ENCODE results near the gene DNAJB1. TPM values are rescaled to one million over a fixed set of nuclear protein-coding genes. Genes with fewer than 3 reads are reported as not detected.
"Not testable (repeated sequence)": the region's sequence is repeated elsewhere in the genome, so short reads cannot be mapped to it uniquely, and the experiment has no call there.

The DNAJB1 gene
- total RNA-seq, 2 experiments from 2014 or later: 86.0 to 103 TPM

GRCh38 chr19:14544977-14545715 is 26.9 kb upstream of the DNAJB1 start:
- ATAC-seq (no peak), DNase-seq (no peak)
- H3K27me3 Mint-ChIP-seq: no peaks in the 10 kb centered on the region
- H3K36me3 Mint-ChIP-seq: peaks cover 8% of the 10 kb centered on the region
- no peaks in the 10 kb centered on the region for H3K9me3 Mint-ChIP-seq (ENCODE audit: low read depth)
- no peak overlapping the region for H3K27ac Mint-ChIP-seq
- CTCF ChIA-PET: no interaction called here
- H3K4me3 Mint-ChIP-seq: no peak overlapping the region
- H3K4me1 Mint-ChIP-seq: peaks cover 3% of the 10 kb centered on the region

- Mint-ChIP-seq H3K27ac (no peak overlapping the region), H3K9me3 (ENCODE audit: low read depth) (no peaks in the 10 kb centered on the region), H3K4me3 (no peak overlapping the region), H3K27me3 (no peaks in the 10 kb centered on the region), H3K4me1 (peaks cover 1% of the 10 kb centered on the region), H3K36me3 (peaks cover 4% of the 10 kb centered on the region)
- ATAC-seq (no peak), DNase-seq (no peak)
- CTCF ChIA-PET: no interaction called here
Observed at GRCh38 chr19:14544047-14544446, 25.9 kb upstream of the DNAJB1 start.

GRCh38 chr19:14542711-14543328 is 24.6 kb upstream of the DNAJB1 start:
- H3K4me1 Mint-ChIP-seq: no peaks in the 10 kb centered on the region
- H3K36me3 Mint-ChIP-seq: no peaks in the 10 kb centered on the region
- no peak overlapping the region for H3K27ac Mint-ChIP-seq
- ATAC-seq: no peak
- no peak overlapping the region for H3K4me3 Mint-ChIP-seq
- CTCF ChIA-PET: interaction anchor here (1.8 kb wide), 1 partner anchor 13 kb away, joined by 5 read pairs; no protein-coding TSS in a partner anchor
- no peak for DNase-seq
- no peaks in the 10 kb centered on the region for H3K27me3 Mint-ChIP-seq
- no peaks in the 10 kb centered on the region for H3K9me3 Mint-ChIP-seq (ENCODE audit: low read depth)

- ATAC-seq; H3K4me3 Mint-ChIP-seq; DNase-seq; H3K27me3 Mint-ChIP-seq; H3K36me3 Mint-ChIP-seq; H3K9me3 Mint-ChIP-seq (ENCODE audit: low read depth); H3K4me1 Mint-ChIP-seq; H3K27ac Mint-ChIP-seq: not testable (repeated sequence)
- CTCF ChIA-PET: interaction anchor here (1.8 kb wide), 1 partner anchor 14 kb away, joined by 5 read pairs; no protein-coding TSS in a partner anchor
Observed at GRCh38 chr19:14541979-14542378, 23.8 kb upstream of the DNAJB1 start.

- H3K4me1 Mint-ChIP-seq: peaks cover 4% of the 10 kb centered on the region
- no peaks in the 10 kb centered on the region for H3K9me3 Mint-ChIP-seq (ENCODE audit: low read depth)
- H3K36me3 Mint-ChIP-seq: no peaks in the 10 kb centered on the region
- H3K27me3 Mint-ChIP-seq: no peaks in the 10 kb centered on the region
- DNase-seq (no peak), ATAC-seq (no peak)
- no peak overlapping the region for H3K27ac Mint-ChIP-seq
- CTCF ChIA-PET: interaction anchor here (1.4 kb wide), 1 partner anchor 15 kb away, joined by 6 read pairs; no protein-coding TSS in a partner anchor
- H3K4me3 Mint-ChIP-seq: no peak overlapping the region
Observed at GRCh38 chr19:14540741-14541525, 22.7 kb upstream of the DNAJB1 start.

- no peak overlapping the region for H3K27ac Mint-ChIP-seq
- no peaks in the 10 kb centered on the region for H3K9me3 Mint-ChIP-seq (ENCODE audit: low read depth)
- H3K36me3 Mint-ChIP-seq: peaks cover 1% of the 10 kb centered on the region
- peak; percentile 66 for ATAC-seq
- H3K4me3 Mint-ChIP-seq: no peak overlapping the region
- peak; percentile 68 for DNase-seq
- CTCF ChIA-PET: interaction anchor here (0.9 to 2.3 kb wide), 5 partner anchors 18 to 37 kb away, joined by 3 to 10 read pairs (median 3); partner anchors contain the start of gene NDUFB7
- H3K27me3 Mint-ChIP-seq: no peaks in the 10 kb centered on the region
- H3K4me1 Mint-ChIP-seq: peaks cover 12% of the 10 kb centered on the region
Observed at GRCh38 chr19:14536926-14537692, 18.9 kb upstream of the DNAJB1 start.

GRCh38 chr19:14533450-14533849 is 15.3 kb upstream of the DNAJB1 start:
- no peak for ATAC-seq
- CTCF ChIA-PET: no interaction called here
- H3K4me1 Mint-ChIP-seq: peaks cover 26% of the 10 kb centered on the region
- no peak overlapping the region for H3K27ac Mint-ChIP-seq
- no peak for DNase-seq
- H3K27me3 Mint-ChIP-seq: no peaks in the 10 kb centered on the region
- no peaks in the 10 kb centered on the region for H3K9me3 Mint-ChIP-seq (ENCODE audit: low read depth)
- H3K4me3 Mint-ChIP-seq: no peak overlapping the region
- peaks cover 3% of the 10 kb centered on the region for H3K36me3 Mint-ChIP-seq

GRCh38 chr19:14530506-14530905 is 12.3 kb upstream of the DNAJB1 start:
- peak overlapping the region; percentile 57 for H3K27ac Mint-ChIP-seq
- H3K4me1 Mint-ChIP-seq: peaks cover 24% of the 10 kb centered on the region
- no peaks in the 10 kb centered on the region for H3K9me3 Mint-ChIP-seq (ENCODE audit: low read depth)
- H3K4me3 Mint-ChIP-seq: peak overlapping the region; percentile 90
- ATAC-seq (no peak), DNase-seq (no peak)
- no peaks in the 10 kb centered on the region for H3K27me3 Mint-ChIP-seq
- peaks cover 3% of the 10 kb centered on the region for H3K36me3 Mint-ChIP-seq
- CTCF ChIA-PET: interaction anchor here (0.8 to 1.2 kb wide), 3 partner anchors 10 to 394 kb away, joined by 3 to 4 read pairs (median 4); partner anchors contain the start of gene ASF1B

GRCh38 chr19:14530005-14530348 is 11.8 kb upstream of the DNAJB1 start:
- no peaks in the 10 kb centered on the region for H3K9me3 Mint-ChIP-seq (ENCODE audit: low read depth)
- DNase-seq (no peak), ATAC-seq (no peak)
- H3K27me3 Mint-ChIP-seq: no peaks in the 10 kb centered on the region
- H3K36me3 Mint-ChIP-seq: peaks cover 3% of the 10 kb centered on the region
- peak overlapping the region; percentile 95 for H3K27ac Mint-ChIP-seq
- peaks cover 24% of the 10 kb centered on the region for H3K4me1 Mint-ChIP-seq
- CTCF ChIA-PET: interaction anchor here (0.8 to 1.5 kb wide), 4 partner anchors 9 to 393 kb away, joined by 3 to 4 read pairs (median 4); partner anchors contain the start of gene ASF1B
- H3K4me3 Mint-ChIP-seq: peak overlapping the region; percentile 90

GRCh38 chr19:14529254-14530004 is 11.2 kb upstream of the DNAJB1 start, which contains the start of gene TECR:
TECR (plus strand) TSS chr19:14529594; CDS start chr19:14529697, 103 bp downstream.
- ATAC-seq (peak; percentile 98), DNase-seq (peak; percentile 100)
- Mint-ChIP-seq H3K9me3 (ENCODE audit: low read depth) (no peaks in the 10 kb centered on the region), H3K27me3 (no peaks in the 10 kb centered on the region), H3K4me1 (peaks cover 24% of the 10 kb centered on the region), H3K27ac (peak within 1 kb of the TSS; percentile 95), H3K36me3 (peaks cover 3% of the 10 kb centered on the region), H3K4me3 (peak within 1 kb of the TSS; percentile 90)
- CTCF ChIA-PET: interaction anchor here (0.8 to 1.5 kb wide), 4 partner anchors 9 to 393 kb away, joined by 3 to 4 read pairs (median 4); partner anchors contain the start of gene ASF1B

- no peak for ATAC-seq
- Mint-ChIP-seq H3K36me3 (peaks cover 3% of the 10 kb centered on the region), H3K9me3 (ENCODE audit: low read depth) (no peaks in the 10 kb centered on the region), H3K4me1 (peaks cover 26% of the 10 kb centered on the region), H3K27ac (peak overlapping the region; percentile 95), H3K27me3 (no peaks in the 10 kb centered on the region), H3K4me3 (peak overlapping the region; percentile 90)
- CTCF ChIA-PET: interaction anchor here (1.2 to 1.5 kb wide), 2 partner anchors 28 to 46 kb away, joined by 3 read pairs; no protein-coding TSS in a partner anchor
- no peak for DNase-seq
Observed at GRCh38 chr19:14528419-14529253, 10.4 kb upstream of the DNAJB1 start.

Measured in activated CD8-positive, alpha-beta memory T cell treated with anti-CD3 and anti-CD28 coated beads, Interleukin-2, amount 10 ng/mL, durations not matched to agents 7 days and 5 days (primary cell).